ENCODE data around the gene TRAK1.

Gene TRAK1

GRCh38 chr3:42256135-42256819 is 165.1 kb downstream of the TRAK1 start:
- Histone ChIP-seq H3K9me3 (replicated peaks in 1 of 11) (no peaks in the 10 kb centered on the region), H3K4me1 (no peaks in the 10 kb centered on the region), H4K20me1 (no peaks in the 10 kb centered on the region), H3K4me2 (no peak overlapping the region; a peak in 1 of 22 replicates), H3K27me3 (no peaks in the 10 kb centered on the region), H3K4me3 (no peak overlapping the region), H3K27ac (no peak overlapping the region), H3K36me3 (no peaks in the 10 kb centered on the region), H3K9ac (no peak overlapping the region)
- no peak for TF ChIP-seq Cebpa-rat (IDR thresholded peaks at IDR 0.05)

DNA sequence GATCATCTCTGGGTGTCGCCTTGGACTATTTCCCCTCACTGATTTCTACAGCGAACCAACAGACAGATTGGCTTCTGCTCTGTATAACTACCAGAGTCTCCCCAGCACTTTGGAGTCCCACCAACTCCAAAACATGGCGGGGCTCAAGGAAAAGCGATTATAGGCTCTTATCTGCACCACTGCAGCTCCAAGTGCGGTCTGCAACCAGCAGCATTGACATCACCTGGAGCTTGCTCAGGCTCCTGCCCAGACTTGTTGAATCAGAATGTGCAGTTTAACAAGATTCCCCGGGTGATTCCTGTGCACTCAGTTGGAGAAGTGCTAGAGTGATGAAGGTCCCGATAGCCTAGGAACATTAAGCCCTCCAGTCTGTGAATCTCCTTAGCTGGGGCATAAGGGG is 165.8 kb downstream of the TRAK1 start:
- no peak overlapping the region for H3K4me3 ChIP-seq
- H3K27me3 ChIP-seq: peaks cover 0 to 4% (median 0%) of the 10 kb centered on the region in 11 experiments; a peak in 3 of 22 replicates
- no peak overlapping the region for H3K9ac ChIP-seq
- H3K4me1 ChIP-seq: no peaks in the 10 kb centered on the region
- H3K27ac ChIP-seq: no peak overlapping the region
- no peak overlapping the region for H3K4me2 ChIP-seq
- H3K36me3 ChIP-seq: no peaks in the 10 kb centered on the region
- no peak for TF ChIP-seq Cebpa-rat (IDR thresholded peaks at IDR 0.05)
- H4K20me1 ChIP-seq: no peaks in the 10 kb centered on the region
- no peaks in the 10 kb centered on the region for H3K9me3 ChIP-seq (replicated peaks in 1 of 11)

DNA sequence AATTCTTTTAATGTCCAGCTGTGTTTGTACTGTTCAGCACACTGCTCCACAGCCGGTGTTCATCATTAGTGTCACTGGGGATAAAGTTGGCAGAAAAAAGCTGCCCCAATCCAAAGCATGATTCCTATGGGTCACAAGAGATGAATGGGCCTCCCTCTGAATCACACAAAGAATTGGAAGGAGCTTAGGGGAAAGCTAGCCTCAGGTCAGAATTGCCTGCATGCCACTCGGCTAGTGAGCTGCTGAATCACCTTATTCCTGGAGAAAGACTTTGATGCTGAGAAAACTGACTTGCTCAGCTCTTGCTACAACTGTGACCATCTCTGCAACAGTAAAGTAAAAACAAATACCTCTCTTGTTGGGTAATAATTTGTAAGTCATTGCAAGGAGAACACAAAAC is 171.4 kb downstream of the TRAK1 start:
- peaks cover 27 to 41% (median 31%) of the 10 kb centered on the region in 11 experiments for H3K9me3 ChIP-seq (replicated peaks in 1 of 11)
- 0 out of 22 replicates have a peak, but pooled peaks cover 0 to 4% (median 0%) of the 10 kb centered on the region in 11 experiments for H3K36me3 ChIP-seq
- TF ChIP-seq Cebpa-rat (IDR thresholded peaks at IDR 0.05): no peak
- H3K4me2 ChIP-seq: no peak overlapping the region
- H3K4me3 ChIP-seq: no peak overlapping the region
- H4K20me1 ChIP-seq: no peaks in the 10 kb centered on the region
- H3K4me1 ChIP-seq: no peaks in the 10 kb centered on the region
- no peak overlapping the region for H3K9ac ChIP-seq
- peaks cover 32 to 43% (median 36%) of the 10 kb centered on the region in 11 experiments for H3K27me3 ChIP-seq
- H3K27ac ChIP-seq: no peak overlapping the region

GRCh38 chr3:42263354-42264346 is 172.5 kb downstream of the TRAK1 start:
- H3K27ac ChIP-seq: no peak overlapping the region
- TF ChIP-seq Cebpa-rat (IDR thresholded peaks at IDR 0.05): no peak
- H3K9me3 ChIP-seq (replicated peaks in 1 of 11): peaks cover 27 to 41% (median 31%) of the 10 kb centered on the region in 11 experiments
- H3K36me3 ChIP-seq: 0 out of 22 replicates have a peak, but pooled peaks cover 0 to 4% (median 0%) of the 10 kb centered on the region in 11 experiments
- no peak overlapping the region for H3K9ac ChIP-seq
- H3K4me3 ChIP-seq: no peak overlapping the region
- H3K4me2 ChIP-seq: no peak overlapping the region
- H3K4me1 ChIP-seq: no peaks in the 10 kb centered on the region
- peaks cover 32 to 43% (median 36%) of the 10 kb centered on the region in 11 experiments for H3K27me3 ChIP-seq
- H4K20me1 ChIP-seq: no peaks in the 10 kb centered on the region

GRCh38 chr3:42264399-42265058 is 173.4 kb downstream of the TRAK1 start:
- Histone ChIP-seq H3K4me3 (no peak overlapping the region), H3K4me2 (no peak overlapping the region)

GRCh38 chr3:42265059-42265991 is 174.2 kb downstream of the TRAK1 start:
- Histone ChIP-seq H3K4me1 (no peaks in the 10 kb centered on the region), H3K9ac (no peak overlapping the region), H3K9me3 (replicated peaks in 1 of 11) (peaks cover 27 to 41% (median 31%) of the 10 kb centered on the region in 11 experiments), H3K4me3 (no peak overlapping the region), H4K20me1 (no peaks in the 10 kb centered on the region), H3K4me2 (no peak overlapping the region), H3K27me3 (peaks cover 32 to 43% (median 36%) of the 10 kb centered on the region in 11 experiments), H3K27ac (no peak overlapping the region), H3K36me3 (0 out of 22 replicates have a peak, but pooled peaks cover 0 to 4% (median 0%) of the 10 kb centered on the region in 11 experiments)
- no peak for TF ChIP-seq Cebpa-rat (IDR thresholded peaks at IDR 0.05)

More at GRCh38 chr3:42264399-42265058, 173.4 kb downstream of the TRAK1 start:
- H3K9ac ChIP-seq: no peak overlapping the region
- peaks cover 32 to 43% (median 36%) of the 10 kb centered on the region in 11 experiments for H3K27me3 ChIP-seq
- no peaks in the 10 kb centered on the region for H3K4me1 ChIP-seq
- no peak for TF ChIP-seq Cebpa-rat (IDR thresholded peaks at IDR 0.05)
- no peak overlapping the region for H3K27ac ChIP-seq
- H3K36me3 ChIP-seq: 0 out of 22 replicates have a peak, but pooled peaks cover 0 to 4% (median 0%) of the 10 kb centered on the region in 11 experiments
- H3K9me3 ChIP-seq (replicated peaks in 1 of 11): peaks cover 27 to 41% (median 31%) of the 10 kb centered on the region in 11 experiments
- no peaks in the 10 kb centered on the region for H4K20me1 ChIP-seq

DNA sequence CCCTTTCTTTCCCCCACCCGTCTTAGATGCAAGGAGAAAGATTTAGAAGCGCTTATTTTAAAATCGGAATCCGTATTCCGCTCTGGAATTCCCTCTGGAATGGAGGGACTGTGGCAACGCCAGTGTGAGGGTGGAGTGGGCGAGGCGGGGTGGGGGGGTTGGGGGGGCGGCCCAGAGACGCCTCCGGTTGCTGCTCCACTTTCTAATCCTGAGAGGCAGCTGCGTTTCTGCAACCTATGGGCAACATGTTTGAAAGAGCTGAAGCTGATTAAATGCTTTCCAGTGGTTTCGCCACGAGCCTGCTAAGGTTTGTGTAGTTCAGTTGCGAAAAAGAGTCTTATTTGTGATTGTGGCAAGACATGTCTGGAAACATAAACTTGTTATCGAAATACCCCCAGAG is 174.9 kb downstream of the TRAK1 start, which contains the start of gene CCK:
TSS of gene CCK (minus strand) at position 101 of the 400 bp plus-strand sequence. CDS start 2,555 bp downstream, outside the sequence.
- no peak for TF ChIP-seq Cebpa-rat (IDR thresholded peaks at IDR 0.05)
- Histone ChIP-seq H3K36me3 (0 out of 22 replicates have a peak, but pooled peaks cover 0 to 4% (median 0%) of the 10 kb centered on the region in 11 experiments), H3K27ac (no peak within 1 kb of the TSS), H3K4me1 (no peaks in the 10 kb centered on the region), H3K27me3 (peaks cover 32 to 43% (median 36%) of the 10 kb centered on the region in 11 experiments), H3K9me3 (replicated peaks in 1 of 11) (peaks cover 28 to 49% (median 33%) of the 10 kb centered on the region in 11 experiments), H3K4me3 (no peak within 1 kb of the TSS), H3K9ac (no peak within 1 kb of the TSS), H4K20me1 (no peaks in the 10 kb centered on the region), H3K4me2 (no peak within 1 kb of the TSS)

- Histone ChIP-seq H3K27me3 (peaks cover 30 to 31% (median 30%) of the 10 kb centered on the region in 11 experiments), H3K36me3 (0 out of 22 replicates have a peak, but pooled peaks cover 0 to 4% (median 0%) of the 10 kb centered on the region in 11 experiments), H4K20me1 (no peaks in the 10 kb centered on the region), H3K4me1 (no peaks in the 10 kb centered on the region), H3K27ac (no peak overlapping the region), H3K9ac (no peak overlapping the region), H3K9me3 (replicated peaks in 1 of 11) (peaks cover 37 to 55% (median 48%) of the 10 kb centered on the region in 11 experiments), H3K4me2 (no peak overlapping the region), H3K4me3 (no peak overlapping the region)
- TF ChIP-seq Cebpa-rat (IDR thresholded peaks at IDR 0.05): no peak
Measured at GRCh38 chr3:42267878-42268277, 176.7 kb downstream of the TRAK1 start.

Data from BLaER1 treated with 17β-estradiol and CSF1 and Interleukin-3, amounts not matched to agents 10 nM and 100 nM (cell line).